ACC112 (cell line): ENCODE results near the gene THAP4.
A peak's percentile ranks its signal among the peaks of the same experiment; 100 is the strongest.

ENCODE experiments used
- H2AFZ ChIP-seq: fragments of 200-600 bp; sonication (generic); one replicate; pipeline ENCODE4 v1.6.0; 2017; ENCODE audit warnings: antibody characterized with exemption, low read length; ENCODE audit not compliant: unreplicated experiment
- H3K27ac ChIP-seq: fragments of 200-600 bp; sonication (generic); 2 replicates; pipeline ENCODE4 v1.5.1; 2014; ENCODE audit warnings: low read depth, mild to moderate bottlenecking, antibody characterized with exemption, low read length, moderate library complexity
- H3K27me3 ChIP-seq: fragments of 200-600 bp; sonication (generic); 2 replicates; pipeline ENCODE4 v1.6.1; 2014; ENCODE audit warnings: mild to moderate bottlenecking, antibody characterized with exemption, low read length, moderate library complexity, mixed read lengths; ENCODE audit not compliant: insufficient read depth
- H3K36me3 ChIP-seq: fragments of 200-600 bp; sonication (generic); 2 replicates; pipeline ENCODE4 v1.6.1; 2016; ENCODE audit warnings: mild to moderate bottlenecking, antibody characterized with exemption, low read length, moderate library complexity, mixed read lengths; ENCODE audit not compliant: insufficient read depth
- H3K4me1 ChIP-seq: fragments of 200-600 bp; sonication (generic); one replicate; pipeline ENCODE4 v1.6.1; 2016; ENCODE audit warnings: low read length, mixed read lengths; ENCODE audit not compliant: insufficient read depth, unreplicated experiment, control insufficient read depth
- H3K4me3 ChIP-seq: fragments of 200-600 bp; sonication (generic); 2 replicates; pipeline ENCODE4 v1.5.1; 2014; ENCODE audit warnings: mild to moderate bottlenecking, low read depth, low read length
- H3K79me2 ChIP-seq: fragments of 200-600 bp; sonication (generic); one replicate; pipeline ENCODE4 v1.6.0; 2016; ENCODE audit warnings: low read length; ENCODE audit not compliant: control insufficient read depth, unreplicated experiment, insufficient read depth

The THAP4 gene

GRCh38 chr2:241545523-241546473 is 91.2 kb downstream of the THAP4 start:
- no peak overlapping the region for H2AFZ ChIP-seq
- no peak overlapping the region for H3K4me3 ChIP-seq
- no peak overlapping the region for H3K27ac ChIP-seq
- H3K36me3 ChIP-seq = no peaks in the 10 kb centered on the region
- H3K79me2 ChIP-seq = no peaks in the 10 kb centered on the region
- peaks cover 14% of the 10 kb centered on the region for H3K27me3 ChIP-seq
- peaks cover 15% of the 10 kb centered on the region for H3K4me1 ChIP-seq

GRCh38 chr2:241545106-241545505 is 91.9 kb downstream of the THAP4 start:
- Histone ChIP-seq H3K79me2 (no peaks in the 10 kb centered on the region), H3K4me3 (no peak overlapping the region), H3K27ac (no peak overlapping the region), H2AFZ (no peak overlapping the region), H3K27me3 (peaks cover 14% of the 10 kb centered on the region), H3K36me3 (no peaks in the 10 kb centered on the region), H3K4me1 (peaks cover 21% of the 10 kb centered on the region)

- H3K27me3 ChIP-seq = peaks cover 14% of the 10 kb centered on the region
- H3K4me3 ChIP-seq = no peak overlapping the region
- no peak overlapping the region for H2AFZ ChIP-seq
- no peaks in the 10 kb centered on the region for H3K79me2 ChIP-seq
- H3K4me1 ChIP-seq = peaks cover 19% of the 10 kb centered on the region
- H3K36me3 ChIP-seq = no peaks in the 10 kb centered on the region
- no peak overlapping the region for H3K27ac ChIP-seq
Measured at GRCh38 chr2:241542278-241542605, 94.7 kb downstream of the THAP4 start.

- H3K4me1 ChIP-seq = peaks cover 14% of the 10 kb centered on the region
- H3K36me3 ChIP-seq = no peaks in the 10 kb centered on the region
- H3K4me3 ChIP-seq = peak overlapping the region; percentile 49
- peak overlapping the region; percentile 11 for H2AFZ ChIP-seq
- H3K27me3 ChIP-seq = peaks cover 14% of the 10 kb centered on the region
- H3K79me2 ChIP-seq = no peaks in the 10 kb centered on the region
- no peak overlapping the region for H3K27ac ChIP-seq
Measured at GRCh38 chr2:241541564-241542277, 95.2 kb downstream of the THAP4 start.

- H3K4me3 ChIP-seq = peak overlapping the region; percentile 69
- H2AFZ ChIP-seq = peak overlapping the region; percentile 44
- H3K79me2 ChIP-seq = no peaks in the 10 kb centered on the region
- H3K4me1 ChIP-seq = peaks cover 16% of the 10 kb centered on the region
- H3K36me3 ChIP-seq = no peaks in the 10 kb centered on the region
- H3K27ac ChIP-seq = no peak overlapping the region
- peaks cover 14% of the 10 kb centered on the region for H3K27me3 ChIP-seq
Measured at GRCh38 chr2:241540771-241541561, 96.0 kb downstream of the THAP4 start.

GRCh38 chr2:241540401-241540770 is 96.6 kb downstream of the THAP4 start:
- Histone ChIP-seq H3K4me3 (peak overlapping the region; percentile 69), H2AFZ (peak overlapping the region; percentile 44), H3K4me1 (peaks cover 16% of the 10 kb centered on the region), H3K36me3 (no peaks in the 10 kb centered on the region), H3K27me3 (peaks cover 14% of the 10 kb centered on the region), H3K27ac (no peak overlapping the region), H3K79me2 (no peaks in the 10 kb centered on the region)

- Histone ChIP-seq H3K27me3 (peaks cover 14% of the 10 kb centered on the region), H3K4me1 (peaks cover 16% of the 10 kb centered on the region), H3K79me2 (no peaks in the 10 kb centered on the region), H3K4me3 (no peak overlapping the region), H3K36me3 (no peaks in the 10 kb centered on the region), H2AFZ (no peak overlapping the region), H3K27ac (no peak overlapping the region)
Measured at GRCh38 chr2:241539616-241540374, 97.2 kb downstream of the THAP4 start.

GRCh38 chr2:241538838-241539615 is 97.9 kb downstream of the THAP4 start:
- Histone ChIP-seq H3K27me3 (peaks cover 14% of the 10 kb centered on the region), H2AFZ (no peak overlapping the region), H3K36me3 (no peaks in the 10 kb centered on the region), H3K4me3 (no peak overlapping the region), H3K79me2 (no peaks in the 10 kb centered on the region), H3K27ac (no peak overlapping the region), H3K4me1 (peaks cover 16% of the 10 kb centered on the region)

- H3K27me3 ChIP-seq = peaks cover 5% of the 10 kb centered on the region
- H3K4me3 ChIP-seq = no peak overlapping the region
- no peak overlapping the region for H2AFZ ChIP-seq
- H3K27ac ChIP-seq = no peak overlapping the region
- H3K79me2 ChIP-seq = no peaks in the 10 kb centered on the region
- peaks cover 10% of the 10 kb centered on the region for H3K4me1 ChIP-seq
- no peaks in the 10 kb centered on the region for H3K36me3 ChIP-seq
Measured at GRCh38 chr2:241535871-241536655, 100.9 kb downstream of the THAP4 start.
